H9 (cell line): ENCODE results near the gene SYK. TPM values are rescaled to one million over a fixed set of nuclear protein-coding genes. Genes with fewer than 3 reads are reported as not detected.

Source experiments
- DNase-seq: peaks from one replicate; pipeline ENCODE4 v3.0.0-alpha.2; 2017
- H2AFZ ChIP-seq: one replicate; pipeline ENCODE4 v1.6.1; 2013; ENCODE audit warnings: mild to moderate bottlenecking, low read length, control low read depth, moderate library complexity
- H2AK5ac ChIP-seq: 2 replicates; pipeline ENCODE4 v1.6.1; 2013; ENCODE audit warnings: low read length, control low read depth, mixed read lengths; ENCODE audit not compliant: insufficient read length
- H2BK120ac ChIP-seq: one replicate; pipeline ENCODE4 v1.6.1; 2013; ENCODE audit warnings: low read depth, mild to moderate bottlenecking, low read length, control low read depth, inconsistent platforms; ENCODE audit not compliant: poor library complexity, severe bottlenecking
- H2BK12ac ChIP-seq: 2 replicates; pipeline ENCODE4 v1.6.1; 2013; ENCODE audit warnings: low read length, control low read depth, mixed read lengths, low read depth; ENCODE audit not compliant: insufficient read length
- H2BK15ac ChIP-seq: 2 replicates; pipeline ENCODE4 v1.6.1; 2013; ENCODE audit warnings: low read depth, low read length, control low read depth
- H2BK20ac ChIP-seq: one replicate; pipeline ENCODE4 v1.6.1; 2013; ENCODE audit warnings: low read depth, mild to moderate bottlenecking, low read length, control low read depth, inconsistent platforms; ENCODE audit not compliant: poor library complexity, severe bottlenecking
- H2BK5ac ChIP-seq: 2 replicates; pipeline ENCODE4 v1.6.1; 2013; ENCODE audit warnings: low read length, control low read depth, mixed read lengths; ENCODE audit not compliant: insufficient read length
- H3K14ac ChIP-seq: 2 replicates; pipeline ENCODE4 v1.6.1; 2013; ENCODE audit warnings: low read length, control low read depth; ENCODE audit not compliant: insufficient read depth
- H3K18ac ChIP-seq: 2 replicates; pipeline ENCODE4 v1.6.1; 2013; ENCODE audit warnings: low read depth, mild to moderate bottlenecking, mixed read lengths, low read length, control low read depth; ENCODE audit not compliant: insufficient read length
- H3K23ac ChIP-seq: 2 replicates; pipeline ENCODE4 v1.6.1; 2013; ENCODE audit warnings: low read length, control low read depth, mixed read lengths, low read depth; ENCODE audit not compliant: insufficient read length
- H3K23me2 ChIP-seq: 2 replicates; pipeline ENCODE4 v1.6.1; 2013; ENCODE audit warnings: low read depth, mild to moderate bottlenecking, mixed read lengths, low read length, control low read depth; ENCODE audit not compliant: insufficient read length, poor library complexity, severe bottlenecking
- H3K27ac ChIP-seq: 2 replicates; pipeline ENCODE4 v1.5.1; 2013; ENCODE audit warnings: low read length, control low read depth, mixed read lengths, low read depth; ENCODE audit not compliant: insufficient read length
- H3K27me3 ChIP-seq: 2 replicates; pipeline ENCODE4 v1.6.1; 2013; ENCODE audit warnings: low read length, control low read depth, inconsistent platforms; ENCODE audit not compliant: insufficient read depth
- H3K4ac ChIP-seq: 2 replicates; pipeline ENCODE4 v1.6.1; 2013; ENCODE audit warnings: low read depth, mild to moderate bottlenecking, control low read depth, inconsistent platforms, low read length, moderate library complexity
- H3K4me1 ChIP-seq: 2 replicates; pipeline ENCODE4 v1.6.1; 2013; ENCODE audit warnings: low read length, control low read depth, inconsistent platforms; ENCODE audit not compliant: insufficient read depth
- H3K4me2 ChIP-seq: 2 replicates; pipeline ENCODE4 v1.6.1; 2013; ENCODE audit warnings: low read length, control low read depth, mixed read lengths; ENCODE audit not compliant: insufficient read length, insufficient read depth
- H3K56ac ChIP-seq: 2 replicates; pipeline ENCODE4 v1.6.1; 2013; ENCODE audit warnings: low read depth, mild to moderate bottlenecking, mixed read lengths, low read length, control low read depth; ENCODE audit not compliant: insufficient read length
- H3K79me1 ChIP-seq: 2 replicates; pipeline ENCODE4 v1.6.1; 2013; ENCODE audit warnings: low read depth, mild to moderate bottlenecking, moderate library complexity, low read length, control low read depth, inconsistent platforms; ENCODE audit not compliant: insufficient read depth, poor library complexity, severe bottlenecking
- H3K79me2 ChIP-seq: 2 replicates; pipeline ENCODE4 v1.6.1; 2013; ENCODE audit warnings: low read length, control low read depth, inconsistent platforms; ENCODE audit not compliant: insufficient read depth
- H3K9ac ChIP-seq: 2 replicates; pipeline ENCODE4 v1.6.1; 2013; ENCODE audit warnings: low read length, control low read depth, mixed read lengths; ENCODE audit not compliant: insufficient read length; ENCODE audit errors: extremely low read depth
- H3K9me3 ChIP-seq: one replicate; pipeline ENCODE4 v1.6.1; 2013; ENCODE audit warnings: low read depth, low read length, inconsistent platforms; ENCODE audit not compliant: control insufficient read depth
- H3T11ph ChIP-seq: one replicate; pipeline ENCODE4 v1.6.1; 2013; ENCODE audit warnings: mild to moderate bottlenecking, low read length, control low read depth, inconsistent platforms
- H4K20me1 ChIP-seq: one replicate; pipeline ENCODE4 v1.6.1; 2013; ENCODE audit not compliant: control insufficient read depth, insufficient read length, insufficient read depth
- H4K5ac ChIP-seq: 2 replicates; pipeline ENCODE4 v1.6.1; 2013; ENCODE audit warnings: low read depth, mild to moderate bottlenecking, mixed read lengths, low read length, control low read depth; ENCODE audit not compliant: insufficient read length
- H4K8ac ChIP-seq: replicated peaks from 2 replicates; pipeline ENCODE4 v1.6.1; 2013; ENCODE audit warnings: low read length, control low read depth, mixed read lengths, low read depth; ENCODE audit not compliant: insufficient read length
- H4K91ac ChIP-seq: 2 replicates; pipeline ENCODE4 v1.6.1; 2013; ENCODE audit warnings: low read depth, mild to moderate bottlenecking, moderate library complexity, mixed read lengths, low read length, control low read depth; ENCODE audit not compliant: insufficient read length
- H3K27ac Mint-ChIP-seq, 3 experiments: 2 replicates in 2 of 3; 3 replicates in 1 of 3; pipeline ENCODE4 v1.8.0; 2020 to 2021; ENCODE audit warnings: mixed read lengths in 3 of 3, mild to moderate bottlenecking in 1 of 3, moderate library complexity in 1 of 3
- H3K27me3 Mint-ChIP-seq: 2 replicates; pipeline ENCODE4 v1.8.0; 2021; ENCODE audit warnings: low read depth, mild to moderate bottlenecking, moderate library complexity, mixed read lengths
- H3K36me3 Mint-ChIP-seq, 3 experiments: 2 replicates in 2 of 3; 3 replicates in 1 of 3; pipeline ENCODE4 v1.8.0; 2020 to 2021; ENCODE audit warnings: low read depth in 3 of 3, mixed read lengths in 3 of 3; ENCODE audit not compliant: insufficient read depth in 1 of 3
- H3K4me1 Mint-ChIP-seq, 2 experiments: 2 replicates each; pipeline ENCODE4 v1.8.0; 2020; ENCODE audit warnings: mixed read lengths in 2 of 2
- H3K4me3 Mint-ChIP-seq, 2 experiments: 2 replicates in 1 of 2; 3 replicates in 1 of 2; pipeline ENCODE4 v1.8.0; 2020 to 2021; ENCODE audit warnings: mild to moderate bottlenecking in 2 of 2, mixed read lengths in 2 of 2, moderate library complexity in 1 of 2
- H3K9me3 Mint-ChIP-seq, 2 experiments: 2 replicates in 1 of 2; 3 replicates in 1 of 2; pipeline ENCODE4 v1.8.0; 2020; ENCODE audit warnings: mild to moderate bottlenecking in 2 of 2, mixed read lengths in 2 of 2, moderate library complexity in 1 of 2
- CTCF ChIP-seq: fragments of 200-600 bp; sonication (generic); conservative IDR thresholded peaks from 3 replicates; pipeline ENCODE4 v1.8.0; 2021; ENCODE audit warnings: antibody characterized with exemption, mild to moderate bottlenecking
- WGBS: extraction: QIAGEN DNeasy Blood & Tissue Kit; methylation state at CpG from one replicate; pipeline ENCODE4 v1.1.7; 2013; ENCODE audit warnings: missing lambda C conversion rate, low lambda C conversion rate, mixed read lengths; ENCODE audit not compliant: insufficient read length; ENCODE audit errors: extremely low coverage; 5-methylcytosine and 5-hydroxymethylcytosine counted together
- total RNA-seq: library from RNA; stranded (reverse); gene quantifications from 2 replicates; pipeline ENCODE4 v1.2.1, GENCODE V29; 2021

The SYK gene
- total RNA-seq, 1 experiment from 2014 or later = 7.9 TPM

- Histone ChIP-seq H3K23ac (no peak overlapping the region), H3T11ph (no peak overlapping the region)
- no peak for TF ChIP-seq CTCF
Measured at GRCh38 chr9:90847971-90848370, 46.4 kb downstream of the SYK start.

More at GRCh38 chr9:90847971-90848370, 46.4 kb downstream of the SYK start:
- no peak overlapping the region for H2BK15ac ChIP-seq
- H3K27me3 Mint-ChIP-seq = no peaks in the 10 kb centered on the region
- H2BK12ac ChIP-seq = no peak overlapping the region
- H3K56ac ChIP-seq = no peak overlapping the region
- H3K14ac ChIP-seq = no peak overlapping the region
- H2BK5ac ChIP-seq = no peak overlapping the region
- H3K9me3 ChIP-seq = no peaks in the 10 kb centered on the region
- H3K79me2 ChIP-seq = no peaks in the 10 kb centered on the region
- no peaks in the 10 kb centered on the region for H3K4me1 ChIP-seq
- H3K4me2 ChIP-seq = no peak overlapping the region
- no CpG with 5 or more reads among the region's 5 CpGs for WGBS
- no peak overlapping the region for H2AK5ac ChIP-seq
- no peaks in the 10 kb centered on the region for H3K27me3 ChIP-seq
- H3K9me3 Mint-ChIP-seq = no peaks in the 10 kb centered on the region
- H3K4me3 Mint-ChIP-seq = no peak overlapping the region
- peak overlapping the region in 1 of 3 experiments; percentile 13; a peak in 1 of 7 replicates for H3K27ac Mint-ChIP-seq
- H2BK120ac ChIP-seq = no peak overlapping the region
- DNase-seq = no peak
- H3K36me3 Mint-ChIP-seq = no peaks in the 10 kb centered on the region
- H3K4me1 Mint-ChIP-seq = no peaks in the 10 kb centered on the region
- H4K5ac ChIP-seq = no peak overlapping the region
- no peaks in the 10 kb centered on the region for H3K23me2 ChIP-seq
- H2AFZ ChIP-seq = no peak overlapping the region
- no peak overlapping the region for H4K91ac ChIP-seq
- H3K9ac ChIP-seq = no peak overlapping the region
- H4K20me1 ChIP-seq = no peaks in the 10 kb centered on the region
- no peak overlapping the region for H3K4ac ChIP-seq
- H2BK20ac ChIP-seq = no peak overlapping the region
- H3K18ac ChIP-seq = no peak overlapping the region
- no peak overlapping the region for H4K8ac ChIP-seq
- H3K27ac ChIP-seq = no peak overlapping the region
- no peaks in the 10 kb centered on the region for H3K79me1 ChIP-seq
